Measurements from ENCODE around the gene PSMD9. TPM values are rescaled to one million over a fixed set of nuclear protein-coding genes. Genes with fewer than 3 reads are reported as not detected.
"Not testable (repeated sequence)": the region's sequence is repeated elsewhere in the genome, so short reads cannot be mapped to it uniquely, and the experiment has no call there.

Gene PSMD9
- total and polyA plus RNA-seq, 7 donors = 20.1 to 131 (median 34.0) TPM

DNA sequence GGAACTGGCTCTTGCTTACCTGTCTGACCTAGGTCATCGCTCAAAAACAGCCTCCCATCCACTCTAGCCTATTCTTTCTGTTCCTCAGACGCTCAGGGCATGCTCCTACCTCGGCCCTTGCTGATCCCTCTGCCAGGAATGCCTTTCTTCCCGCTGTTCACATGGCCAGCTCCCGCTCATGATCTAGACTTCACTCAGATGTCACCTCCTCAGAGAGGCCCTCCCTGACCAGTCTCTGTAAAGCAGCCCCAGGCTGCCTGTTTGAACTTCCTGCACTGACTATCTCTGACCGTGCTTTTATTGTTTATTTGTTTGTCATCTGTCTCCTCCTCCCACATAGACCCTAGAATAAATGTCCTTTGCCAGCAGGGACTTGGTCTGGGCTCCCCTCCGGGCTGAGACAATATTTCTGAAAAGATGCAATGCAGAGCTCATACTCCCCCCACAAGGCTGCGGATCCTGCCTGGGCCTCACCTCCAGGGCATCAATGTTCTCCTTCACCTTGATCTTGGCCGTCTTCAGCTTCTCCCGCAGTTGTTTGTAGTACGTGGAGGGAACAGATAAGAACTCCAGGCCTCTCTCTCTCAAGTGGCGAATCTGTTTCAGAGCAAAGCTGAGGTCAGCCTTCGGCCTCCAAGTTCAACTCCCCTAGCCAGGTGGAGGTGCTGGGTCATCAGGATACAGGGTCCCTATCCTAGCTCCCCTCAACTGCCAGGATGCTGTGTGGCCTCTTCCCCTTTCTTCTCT lies 45.2 kb upstream of the PSMD9 start:
- Histone ChIP-seq H3K4me3 (no peak overlapping the region), H3K27ac (no peak overlapping the region), H3K9me3 (no peaks in the 10 kb centered on the region), H3K36me3 (ENCODE audit: insufficient read depth in 1 of 2, low read depth in 1 of 2) (no peaks in the 10 kb centered on the region), H3K27me3 (ENCODE audit: insufficient read depth in 3 of 3, low read length in 2 of 3) (no peaks in the 10 kb centered on the region), H3K4me1 (no peaks in the 10 kb centered on the region)
- DNase-seq = no peak
- ATAC-seq = no peak
- intact Hi-C loops (cut with DNase I) = loop anchor here (5.0 kb wide), 2 partner anchors 39 to 44 kb away; partner anchors contain the start of gene PSMD9 (in 1 of the 2)
- TF ChIP-seq CTCF (IDR thresholded peaks at IDR 0.05) = no peak
- WGBS, 3 donors = 74 to 83% (median 78%) methylated on average over 13 of the region's 13 CpGs

DNA sequence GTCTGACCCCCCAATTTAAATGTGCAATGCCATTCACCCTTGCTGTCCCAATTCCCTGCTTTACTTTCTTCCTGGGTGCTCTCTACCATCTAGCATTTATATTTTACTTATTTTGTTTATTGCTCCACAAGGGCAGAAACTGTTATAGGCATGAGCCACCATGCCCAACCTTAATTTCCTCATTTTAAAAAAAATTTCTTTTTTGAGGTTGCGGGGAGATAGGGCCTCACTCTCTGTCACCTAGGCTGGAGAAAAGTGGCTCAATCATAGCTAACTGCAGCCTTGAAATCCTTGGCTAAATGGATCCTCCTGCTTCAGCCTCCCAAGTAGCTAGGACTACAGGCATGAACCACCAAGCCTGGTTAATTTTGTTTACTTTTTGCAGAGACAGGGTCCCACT lies 42.9 kb upstream of the PSMD9 start:
- Histone ChIP-seq H3K27me3 (ENCODE audit: insufficient read depth in 3 of 3, low read length in 2 of 3) (no peaks in the 10 kb centered on the region), H3K4me1 (no peaks in the 10 kb centered on the region), H3K4me3 (no peak overlapping the region), H3K9me3 (no peaks in the 10 kb centered on the region), H3K36me3 (ENCODE audit: insufficient read depth in 1 of 2, low read depth in 1 of 2) (no peaks in the 10 kb centered on the region), H3K27ac (no peak overlapping the region)
- no peak for DNase-seq
- no peak for ATAC-seq
- intact Hi-C loops (cut with DNase I) = no loop called here
- WGBS, 3 donors = 92 to 98% (median 97%) methylated on average over 1 of the region's 1 CpG
- TF ChIP-seq CTCF (IDR thresholded peaks at IDR 0.05) = no peak

DNA sequence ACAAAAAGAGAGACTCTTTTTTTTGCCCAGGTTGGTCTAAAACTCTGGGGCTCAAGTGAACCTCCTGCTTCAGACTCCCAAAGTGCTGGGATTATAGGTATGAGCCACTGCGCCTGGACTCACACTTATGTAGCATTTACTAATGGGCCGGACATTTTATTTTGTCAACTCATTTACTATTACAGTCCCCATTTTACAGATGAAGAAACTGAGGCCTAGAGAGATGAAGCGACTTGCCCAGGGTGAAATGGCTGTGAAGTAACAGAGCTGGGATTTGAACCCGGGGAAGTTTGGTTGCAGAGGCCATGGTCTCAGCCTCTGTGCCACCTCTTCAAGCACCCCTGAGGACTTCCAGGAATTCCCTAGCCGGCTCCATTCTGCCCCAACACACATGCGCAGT lies 39.4 kb upstream of the PSMD9 start:
- no peak for TF ChIP-seq CTCF (IDR thresholded peaks at IDR 0.05)
- DNase-seq (no peak), ATAC-seq (no peak)
- Histone ChIP-seq H3K27ac (no peak overlapping the region), H3K4me3 (no peak overlapping the region), H3K27me3 (ENCODE audit: insufficient read depth in 3 of 3, low read length in 2 of 3) (no peaks in the 10 kb centered on the region), H3K9me3 (no peaks in the 10 kb centered on the region), H3K4me1 (no peaks in the 10 kb centered on the region), H3K36me3 (ENCODE audit: insufficient read depth in 1 of 2, low read depth in 1 of 2) (no peaks in the 10 kb centered on the region)
- intact Hi-C loops (cut with DNase I) = no loop called here
- 94 to 97% (median 95%) methylated on average over 6 of the region's 6 CpGs for WGBS, 3 donors

DNA sequence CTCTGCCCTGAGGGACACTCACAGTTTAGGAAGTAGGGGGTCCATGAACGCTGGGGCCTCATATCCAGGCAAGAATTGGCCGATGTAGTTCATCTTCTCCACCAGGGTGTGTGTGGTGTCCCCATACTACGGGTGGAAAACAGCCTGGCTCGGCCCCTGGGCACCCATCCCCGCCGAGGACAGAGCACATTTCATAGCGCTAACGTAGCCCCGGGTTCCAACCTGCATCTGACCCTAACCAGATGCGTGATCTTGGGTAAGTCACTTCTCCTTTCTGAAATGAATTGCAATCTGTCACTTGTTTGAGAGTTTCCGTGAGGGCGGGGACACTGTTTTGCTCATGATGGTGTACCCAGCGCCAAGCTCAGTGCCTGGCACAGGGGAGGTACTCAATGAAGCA lies 38.9 kb upstream of the PSMD9 start:
- Histone ChIP-seq H3K36me3 (ENCODE audit: insufficient read depth in 1 of 2, low read depth in 1 of 2) (no peaks in the 10 kb centered on the region), H3K4me1 (no peaks in the 10 kb centered on the region), H3K27ac (no peak overlapping the region), H3K9me3 (no peaks in the 10 kb centered on the region), H3K27me3 (ENCODE audit: insufficient read depth in 3 of 3, low read length in 2 of 3) (no peaks in the 10 kb centered on the region), H3K4me3 (no peak overlapping the region)
- DNase-seq (no peak), ATAC-seq (no peak)
- 77 to 83% (median 78%) methylated on average over 13 of the region's 13 CpGs for WGBS, 3 donors
- no peak for TF ChIP-seq CTCF (IDR thresholded peaks at IDR 0.05)
- intact Hi-C loops (cut with DNase I) = no loop called here

- not testable (repeated sequence) for ATAC-seq
- 57 to 75% (median 73%) methylated on average over 3 of the region's 3 CpGs for WGBS, 3 donors
These were observed 36.2 kb upstream of the PSMD9 start for GRCh38 chr12:121852392-121852791.

More at GRCh38 chr12:121852392-121852791, 36.2 kb upstream of the PSMD9 start:
- intact Hi-C loops (cut with DNase I); H3K27me3 ChIP-seq (ENCODE audit: insufficient read depth in 3 of 3, low read length in 2 of 3); H3K4me1 ChIP-seq; DNase-seq; H3K9me3 ChIP-seq; H3K4me3 ChIP-seq; H3K27ac ChIP-seq; H3K36me3 ChIP-seq (ENCODE audit: insufficient read depth in 1 of 2, low read depth in 1 of 2): not testable (repeated sequence)
